ENCODE results near the gene NAP1L1. TPM values are rescaled to one million over a fixed set of nuclear protein-coding genes. Genes with fewer than 3 reads are reported as not detected.

Gene NAP1L1
- total RNA-seq, 1 experiment from 2014 or later = 467 TPM

DNA sequence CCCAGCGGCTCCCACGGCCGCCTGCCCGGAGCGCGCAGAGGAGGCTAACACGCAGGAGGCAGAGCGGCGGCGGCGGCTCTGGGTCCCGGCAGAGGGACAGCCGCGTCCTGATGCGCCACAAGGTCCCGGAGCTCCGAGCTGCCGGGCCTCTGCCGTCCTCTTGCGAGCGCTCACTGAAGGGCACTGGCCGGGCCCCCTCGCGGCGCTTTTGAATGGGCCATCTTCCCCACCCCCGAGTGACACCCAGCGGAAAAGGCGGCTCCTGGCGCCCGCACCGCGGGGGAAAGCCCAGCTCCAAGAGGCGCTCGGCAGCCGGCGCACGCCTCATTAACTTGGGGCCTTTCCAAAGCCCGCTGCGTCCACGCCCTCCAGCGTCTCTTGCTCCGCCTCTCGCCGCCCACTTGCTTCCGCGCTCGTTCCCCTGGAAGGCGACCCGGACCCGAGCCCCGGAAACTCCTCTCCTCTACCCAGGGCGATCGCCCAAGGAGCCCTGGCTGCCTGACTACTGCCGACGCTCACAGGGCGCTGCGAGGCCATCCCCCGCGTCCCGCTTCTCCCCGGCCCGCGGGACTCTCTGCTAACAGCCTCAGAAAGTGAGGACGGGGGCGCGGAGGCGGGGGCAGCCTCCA lies 53.0 kb downstream of the NAP1L1 start, which contains the start of gene PHLDA1:
Gene PHLDA1 (minus strand): TSS at position 363 of the 629 bp plus-strand sequence.
- no peaks in the 10 kb centered on the region for H3K27me3 Mint-ChIP-seq (ENCODE audit: unreplicated experiment)
- H3K9me3 Mint-ChIP-seq (ENCODE audit: low read depth, unreplicated experiment) = no peaks in the 10 kb centered on the region
- peak; percentile 99 for DNase-seq
- peaks cover 78% of the 10 kb centered on the region for H3K36me3 Mint-ChIP-seq (ENCODE audit: insufficient read depth, unreplicated experiment)
- CTCF ChIA-PET = interaction anchor here (1.0 to 2.7 kb wide), 15 partner anchors 11 to 520 kb away, joined by 3 to 17 read pairs (median 5); partner anchors contain the start of gene KRR1
- BruUV-seq (replicated peaks) = no TSS peak
- TF ChIP-seq, protein P1, sequence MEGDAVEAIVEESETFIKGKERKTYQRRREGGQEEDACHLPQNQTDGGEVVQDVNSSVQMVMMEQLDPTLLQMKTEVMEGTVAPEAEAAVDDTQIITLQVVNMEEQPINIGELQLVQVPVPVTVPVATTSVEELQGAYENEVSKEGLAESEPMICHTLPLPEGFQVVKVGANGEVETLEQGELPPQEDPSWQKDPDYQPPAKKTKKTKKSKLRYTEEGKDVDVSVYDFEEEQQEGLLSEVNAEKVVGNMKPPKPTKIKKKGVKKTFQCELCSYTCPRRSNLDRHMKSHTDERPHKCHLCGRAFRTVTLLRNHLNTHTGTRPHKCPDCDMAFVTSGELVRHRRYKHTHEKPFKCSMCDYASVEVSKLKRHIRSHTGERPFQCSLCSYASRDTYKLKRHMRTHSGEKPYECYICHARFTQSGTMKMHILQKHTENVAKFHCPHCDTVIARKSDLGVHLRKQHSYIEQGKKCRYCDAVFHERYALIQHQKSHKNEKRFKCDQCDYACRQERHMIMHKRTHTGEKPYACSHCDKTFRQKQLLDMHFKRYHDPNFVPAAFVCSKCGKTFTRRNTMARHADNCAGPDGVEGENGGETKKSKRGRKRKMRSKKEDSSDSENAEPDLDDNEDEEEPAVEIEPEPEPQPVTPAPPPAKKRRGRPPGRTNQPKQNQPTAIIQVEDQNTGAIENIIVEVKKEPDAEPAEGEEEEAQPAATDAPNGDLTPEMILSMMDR (IDR thresholded peaks at IDR 0.05; ENCODE audit: unreplicated experiment) = peak; percentile 43
- intact Hi-C loops (cut with micrococcal nuclease; ENCODE audit: unreplicated experiment) = loop anchor here (2.0 kb wide), 1 partner anchor 205 kb away; no protein-coding TSS in a partner anchor
- H3K4me1 Mint-ChIP-seq (ENCODE audit: low read depth, unreplicated experiment) = peaks cover 39% of the 10 kb centered on the region
- H3K4me3 Mint-ChIP-seq (ENCODE audit: low read depth, unreplicated experiment) = peak within 1 kb of the TSS; percentile 86
- peak within 1 kb of the TSS; percentile 98 for H3K27ac Mint-ChIP-seq (ENCODE audit: unreplicated experiment)

DNA sequence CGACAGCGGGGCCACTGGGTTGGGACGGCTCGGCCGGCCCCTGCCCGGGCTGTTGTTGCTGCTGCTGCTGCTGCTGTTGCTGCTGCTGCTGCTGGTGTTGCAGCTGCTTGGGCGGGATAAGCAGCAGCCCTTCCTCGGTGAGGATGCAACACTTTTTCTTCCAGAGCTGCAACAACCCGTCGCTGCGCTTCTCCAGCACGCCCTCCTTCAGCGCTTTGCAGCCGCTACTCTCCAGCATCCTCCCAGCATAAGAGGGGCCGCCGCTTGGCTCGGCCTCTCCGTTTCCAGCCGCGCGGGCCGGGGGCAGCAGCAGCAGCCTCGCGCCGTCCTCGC lies 53.4 kb downstream of the NAP1L1 start:
- Mint-ChIP-seq H3K4me1 (ENCODE audit: low read depth, unreplicated experiment) (peaks cover 41% of the 10 kb centered on the region), H3K9me3 (ENCODE audit: low read depth, unreplicated experiment) (no peaks in the 10 kb centered on the region), H3K27ac (ENCODE audit: unreplicated experiment) (peak overlapping the region; percentile 98), H3K4me3 (ENCODE audit: low read depth, unreplicated experiment) (peak overlapping the region; percentile 86), H3K36me3 (ENCODE audit: insufficient read depth, unreplicated experiment) (peaks cover 83% of the 10 kb centered on the region), H3K27me3 (ENCODE audit: unreplicated experiment) (no peaks in the 10 kb centered on the region)
- CTCF ChIA-PET = interaction anchor here (1.0 to 2.7 kb wide), 14 partner anchors 11 to 520 kb away, joined by 3 to 17 read pairs (median 5); partner anchors contain the start of gene KRR1
- BruUV-seq (replicated peaks) = no TSS peak
- TF ChIP-seq, protein P1 (IDR thresholded peaks at IDR 0.05; ENCODE audit: unreplicated experiment) = no peak
- no peak for DNase-seq
- intact Hi-C loops (cut with micrococcal nuclease; ENCODE audit: unreplicated experiment) = loop anchor here (2.0 kb wide), 1 partner anchor 204 kb away; no protein-coding TSS in a partner anchor

DNA sequence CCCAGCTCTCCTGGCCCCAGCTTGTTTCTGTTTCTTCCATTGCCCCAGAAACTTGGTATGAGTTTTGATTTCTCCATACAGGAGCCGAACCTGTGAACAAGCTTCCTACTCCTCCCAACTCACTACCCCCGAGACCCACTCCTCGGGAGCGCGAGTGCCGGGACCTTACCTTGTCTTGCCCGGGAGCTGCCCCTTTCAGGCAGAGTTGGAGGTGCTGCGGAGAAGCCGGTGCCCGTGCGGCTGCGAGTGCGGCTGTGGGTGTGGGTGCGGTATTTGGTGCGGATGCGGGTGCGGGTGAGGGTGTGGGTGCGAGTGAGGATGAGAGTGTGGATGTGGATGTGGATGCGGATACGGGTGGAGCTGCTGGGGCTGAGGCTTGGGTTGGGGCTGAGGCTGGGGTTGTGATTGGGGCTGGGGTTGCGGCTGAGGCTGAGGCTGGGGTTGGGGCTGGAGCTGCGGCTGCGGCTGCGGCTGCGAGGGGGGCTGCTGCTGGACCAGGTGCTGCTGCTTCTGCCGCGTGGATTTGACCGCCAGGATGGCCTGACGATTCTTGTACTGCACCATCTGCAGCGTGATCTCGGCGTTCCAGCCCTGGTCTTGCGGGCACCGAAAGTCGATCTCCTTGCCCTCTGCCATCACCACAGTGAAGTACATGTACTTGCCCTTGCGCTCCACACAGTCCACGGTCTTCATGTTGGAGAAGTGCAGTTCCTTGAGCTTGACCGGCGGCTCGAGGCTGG lies 54.0 kb downstream of the NAP1L1 start:
- CTCF ChIA-PET = interaction anchor here (0.7 to 2.7 kb wide), 10 partner anchors 10 to 470 kb away, joined by 3 to 17 read pairs (median 4); no protein-coding TSS in a partner anchor
- no TSS peak for BruUV-seq (replicated peaks)
- peak overlapping the region; percentile 98 for H3K27ac Mint-ChIP-seq (ENCODE audit: unreplicated experiment)
- H3K27me3 Mint-ChIP-seq (ENCODE audit: unreplicated experiment) = no peaks in the 10 kb centered on the region
- DNase-seq = peak; percentile 45
- peaks cover 84% of the 10 kb centered on the region for H3K36me3 Mint-ChIP-seq (ENCODE audit: insufficient read depth, unreplicated experiment)
- H3K4me3 Mint-ChIP-seq (ENCODE audit: low read depth, unreplicated experiment) = peak overlapping the region; percentile 86
- H3K4me1 Mint-ChIP-seq (ENCODE audit: low read depth, unreplicated experiment) = peaks cover 41% of the 10 kb centered on the region
- TF ChIP-seq, protein P1 (IDR thresholded peaks at IDR 0.05; ENCODE audit: unreplicated experiment) = no peak
- H3K9me3 Mint-ChIP-seq (ENCODE audit: low read depth, unreplicated experiment) = no peaks in the 10 kb centered on the region
- intact Hi-C loops (cut with micrococcal nuclease; ENCODE audit: unreplicated experiment) = loop anchor here (2.0 kb wide), 1 partner anchor 204 kb away; no protein-coding TSS in a partner anchor

DNA sequence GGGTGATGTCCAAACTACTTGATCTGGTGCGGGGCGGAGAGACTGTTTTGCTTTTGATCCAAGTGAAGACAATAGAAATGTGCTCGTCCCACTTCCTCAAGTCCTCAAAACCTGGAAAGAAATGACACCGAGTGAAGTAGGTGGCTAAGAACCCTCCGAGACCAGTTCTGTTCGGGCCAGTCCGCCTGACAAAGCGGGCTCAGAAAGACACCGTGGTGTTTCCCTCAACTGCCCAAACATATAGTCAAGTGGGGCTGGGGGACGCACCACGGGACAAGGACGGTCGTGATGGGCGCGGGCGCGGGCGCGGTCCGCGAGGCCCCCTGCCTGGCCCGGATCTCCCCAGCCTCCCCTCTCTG lies 54.5 kb downstream of the NAP1L1 start:
- CTCF ChIA-PET = interaction anchor here (0.7 to 1.0 kb wide), 2 partner anchors 10 to 35 kb away, joined by 3 read pairs; no protein-coding TSS in a partner anchor
- H3K9me3 Mint-ChIP-seq (ENCODE audit: low read depth, unreplicated experiment) = no peaks in the 10 kb centered on the region

More for the DNA sequence above, 54.5 kb downstream of the NAP1L1 start:
- no TSS peak for BruUV-seq (replicated peaks)
- peak; percentile 38 for DNase-seq
- Mint-ChIP-seq H3K4me1 (ENCODE audit: low read depth, unreplicated experiment) (peaks cover 39% of the 10 kb centered on the region), H3K4me3 (ENCODE audit: low read depth, unreplicated experiment) (peak overlapping the region; percentile 86), H3K36me3 (ENCODE audit: insufficient read depth, unreplicated experiment) (peaks cover 88% of the 10 kb centered on the region), H3K27me3 (ENCODE audit: unreplicated experiment) (no peaks in the 10 kb centered on the region), H3K27ac (ENCODE audit: unreplicated experiment) (peak overlapping the region; percentile 98)
- intact Hi-C loops (cut with micrococcal nuclease; ENCODE audit: unreplicated experiment) = loop anchor here (2.0 kb wide), 1 partner anchor 203 kb away; no protein-coding TSS in a partner anchor
- TF ChIP-seq, protein P1 (IDR thresholded peaks at IDR 0.05; ENCODE audit: unreplicated experiment) = no peak

Measured in Calu3 (cell line).